ENCODE results near the gene MAP3K12. TPM values are rescaled to one million over a fixed set of nuclear protein-coding genes. Genes with fewer than 3 reads are reported as not detected.
"Not testable (repeated sequence)": the region's sequence is repeated elsewhere in the genome, so short reads cannot be mapped to it uniquely, and the experiment has no call there.

MAP3K12 gene
- polyA plus RNA-seq, 1 donor (not counting 4 experiments of a cell fraction or from before 2014, with no cell fraction given): 13.4 TPM

DNA sequence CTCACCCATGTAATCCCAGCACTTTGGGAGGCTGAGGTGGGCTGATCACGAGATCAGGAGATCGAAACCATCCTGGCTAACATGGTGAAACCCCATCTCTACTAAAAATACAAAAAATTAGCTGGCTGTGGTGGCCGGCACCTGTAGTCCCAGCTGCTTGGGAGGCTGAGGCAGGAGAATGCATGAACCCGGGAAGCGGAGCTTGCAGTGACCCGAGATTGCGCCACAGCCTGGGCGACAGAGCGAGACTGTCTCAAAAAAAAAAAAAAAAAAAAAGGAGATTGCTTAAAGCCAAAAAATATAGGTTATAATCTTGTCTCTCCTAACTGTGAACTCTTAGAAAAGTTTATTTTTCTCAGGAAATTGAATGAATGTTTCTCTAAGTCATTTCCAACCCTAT, 63.9 kb downstream of the MAP3K12 start:
- H3K9ac ChIP-seq (ENCODE audit: control insufficient read depth, extremely low read depth, insufficient read depth, low read length); H3K9me3 ChIP-seq (ENCODE audit: control insufficient read depth, low read depth, low read length); H3K27ac ChIP-seq (ENCODE audit: control insufficient read depth, insufficient read depth, low read length); H3K9me1 ChIP-seq (ENCODE audit: control insufficient read depth, extremely low read depth, insufficient read depth, low read length); DNase-seq (ENCODE audit: low read depth, low spot score); H3K4me1 ChIP-seq (ENCODE audit: control insufficient read depth, extremely low read depth, insufficient read depth, low read length); FAIRE-seq; H3K4me3 ChIP-seq (ENCODE audit: control insufficient read depth in 2 of 3, extremely low read depth in 1 of 3, insufficient read depth in 2 of 3, low read depth in 1 of 3, low read length in 3 of 3); dilution Hi-C loops (cut with MboI; ENCODE audit: extremely low pct_ligation_motif_present, low sequenced_read_pairs); H2AFZ ChIP-seq (ENCODE audit: control insufficient read depth, low read length); H3K36me3 ChIP-seq (ENCODE audit: control insufficient read depth in 2 of 2, extremely low read depth in 1 of 2, insufficient read depth in 2 of 2, low read length in 2 of 2); H4K20me1 ChIP-seq (ENCODE audit: control insufficient read depth, extremely low read depth, insufficient read depth, low read length); H3K4me2 ChIP-seq (ENCODE audit: control insufficient read depth, extremely low read depth, insufficient read depth, low read depth, low read length); H3K79me2 ChIP-seq (ENCODE audit: control insufficient read depth, insufficient read depth, low read length); H3K27me3 ChIP-seq (ENCODE audit: control insufficient read depth, extremely low read depth, insufficient read depth, low read length): not testable (repeated sequence)

GRCh38 chr12:53431187-53431586, 68.1 kb downstream of the MAP3K12 start:
- Histone ChIP-seq H3K79me2 (ENCODE audit: control insufficient read depth, insufficient read depth, low read length) (no peaks in the 10 kb centered on the region), H3K27me3 (ENCODE audit: control insufficient read depth, extremely low read depth, insufficient read depth, low read length) (no peaks in the 10 kb centered on the region), H3K36me3 (ENCODE audit: control insufficient read depth in 2 of 2, extremely low read depth in 1 of 2, insufficient read depth in 2 of 2, low read length in 2 of 2) (no peaks in the 10 kb centered on the region), H3K9me1 (ENCODE audit: control insufficient read depth, extremely low read depth, insufficient read depth, low read length) (peaks cover 9% of the 10 kb centered on the region), H3K9ac (ENCODE audit: control insufficient read depth, extremely low read depth, insufficient read depth, low read length) (no peak overlapping the region), H3K9me3 (ENCODE audit: control insufficient read depth, low read depth, low read length) (no peaks in the 10 kb centered on the region), H2AFZ (ENCODE audit: control insufficient read depth, low read length) (no peak overlapping the region), H3K27ac (ENCODE audit: control insufficient read depth, insufficient read depth, low read length) (no peak overlapping the region), H3K4me1 (ENCODE audit: control insufficient read depth, extremely low read depth, insufficient read depth, low read length) (peaks cover 16% of the 10 kb centered on the region), H3K4me3 (ENCODE audit: control insufficient read depth in 2 of 3, extremely low read depth in 1 of 3, insufficient read depth in 2 of 3, low read depth in 1 of 3, low read length in 3 of 3) (no peak overlapping the region), H4K20me1 (ENCODE audit: control insufficient read depth, extremely low read depth, insufficient read depth, low read length) (no peaks in the 10 kb centered on the region), H3K4me2 (ENCODE audit: control insufficient read depth, extremely low read depth, insufficient read depth, low read depth, low read length) (no peak overlapping the region)
- DNase-seq (ENCODE audit: low read depth, low spot score) (no peak), FAIRE-seq (no peak)
- dilution Hi-C loops (cut with MboI; ENCODE audit: extremely low pct_ligation_motif_present, low sequenced_read_pairs): no loop called here
- TF ChIP-seq, protein P1, sequence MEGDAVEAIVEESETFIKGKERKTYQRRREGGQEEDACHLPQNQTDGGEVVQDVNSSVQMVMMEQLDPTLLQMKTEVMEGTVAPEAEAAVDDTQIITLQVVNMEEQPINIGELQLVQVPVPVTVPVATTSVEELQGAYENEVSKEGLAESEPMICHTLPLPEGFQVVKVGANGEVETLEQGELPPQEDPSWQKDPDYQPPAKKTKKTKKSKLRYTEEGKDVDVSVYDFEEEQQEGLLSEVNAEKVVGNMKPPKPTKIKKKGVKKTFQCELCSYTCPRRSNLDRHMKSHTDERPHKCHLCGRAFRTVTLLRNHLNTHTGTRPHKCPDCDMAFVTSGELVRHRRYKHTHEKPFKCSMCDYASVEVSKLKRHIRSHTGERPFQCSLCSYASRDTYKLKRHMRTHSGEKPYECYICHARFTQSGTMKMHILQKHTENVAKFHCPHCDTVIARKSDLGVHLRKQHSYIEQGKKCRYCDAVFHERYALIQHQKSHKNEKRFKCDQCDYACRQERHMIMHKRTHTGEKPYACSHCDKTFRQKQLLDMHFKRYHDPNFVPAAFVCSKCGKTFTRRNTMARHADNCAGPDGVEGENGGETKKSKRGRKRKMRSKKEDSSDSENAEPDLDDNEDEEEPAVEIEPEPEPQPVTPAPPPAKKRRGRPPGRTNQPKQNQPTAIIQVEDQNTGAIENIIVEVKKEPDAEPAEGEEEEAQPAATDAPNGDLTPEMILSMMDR (optimal IDR thresholded peaks at IDR 0.05 in 1 of 3, IDR thresholded peaks at IDR 0.05 in 1 of 3, conservative IDR thresholded peaks at IDR 0.05 in 1 of 3; ENCODE audit: extremely low read depth in 1 of 3, insufficient read depth in 2 of 3, low read length in 3 of 3): no peak
- no peak for TF ChIP-seq EZH2 (IDR thresholded peaks at IDR 0.05; ENCODE audit: low read length)

DNA sequence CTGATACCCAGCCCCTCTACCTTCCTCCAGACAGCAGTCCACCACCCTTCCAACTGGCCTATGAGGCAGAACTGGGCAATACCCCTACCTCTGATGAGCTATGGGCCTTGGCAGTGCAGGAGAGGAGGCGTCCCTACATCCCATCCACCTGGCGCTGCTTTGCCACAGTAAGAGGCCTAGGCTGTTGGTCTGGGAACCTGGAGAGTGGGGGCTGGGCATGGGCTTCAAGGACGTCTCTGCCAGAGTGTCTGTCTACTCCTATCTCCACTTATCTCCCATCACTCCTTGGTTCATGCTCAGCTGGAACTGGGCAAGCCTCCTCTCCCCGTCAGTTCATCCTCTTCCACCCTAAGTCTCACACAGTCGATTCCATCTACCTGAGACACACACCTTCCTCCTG, 69.1 kb downstream of the MAP3K12 start:
- H3K27ac ChIP-seq (ENCODE audit: control insufficient read depth, insufficient read depth, low read length): no peak overlapping the region
- TF ChIP-seq, protein P1 (optimal IDR thresholded peaks at IDR 0.05 in 1 of 3, IDR thresholded peaks at IDR 0.05 in 1 of 3, conservative IDR thresholded peaks at IDR 0.05 in 1 of 3; ENCODE audit: extremely low read depth in 1 of 3, insufficient read depth in 2 of 3, low read length in 3 of 3): no peak
- TF ChIP-seq EZH2 (IDR thresholded peaks at IDR 0.05; ENCODE audit: low read length): no peak
- FAIRE-seq (no peak), DNase-seq (ENCODE audit: low read depth, low spot score) (no peak)
- no peak overlapping the region for H2AFZ ChIP-seq (ENCODE audit: control insufficient read depth, low read length)
- no peak overlapping the region for H3K9ac ChIP-seq (ENCODE audit: control insufficient read depth, extremely low read depth, insufficient read depth, low read length)
- no peak overlapping the region for H3K4me3 ChIP-seq (ENCODE audit: control insufficient read depth in 2 of 3, extremely low read depth in 1 of 3, insufficient read depth in 2 of 3, low read depth in 1 of 3, low read length in 3 of 3)
- H3K4me1 ChIP-seq (ENCODE audit: control insufficient read depth, extremely low read depth, insufficient read depth, low read length): peaks cover 16% of the 10 kb centered on the region
- dilution Hi-C loops (cut with MboI; ENCODE audit: extremely low pct_ligation_motif_present, low sequenced_read_pairs): no loop called here
- no peaks in the 10 kb centered on the region for H3K36me3 ChIP-seq (ENCODE audit: control insufficient read depth in 2 of 2, extremely low read depth in 1 of 2, insufficient read depth in 2 of 2, low read length in 2 of 2)
- H3K27me3 ChIP-seq (ENCODE audit: control insufficient read depth, extremely low read depth, insufficient read depth, low read length): no peaks in the 10 kb centered on the region
- no peaks in the 10 kb centered on the region for H3K9me3 ChIP-seq (ENCODE audit: control insufficient read depth, low read depth, low read length)
- H3K4me2 ChIP-seq (ENCODE audit: control insufficient read depth, extremely low read depth, insufficient read depth, low read depth, low read length): no peak overlapping the region
- no peaks in the 10 kb centered on the region for H4K20me1 ChIP-seq (ENCODE audit: control insufficient read depth, extremely low read depth, insufficient read depth, low read length)
- H3K9me1 ChIP-seq (ENCODE audit: control insufficient read depth, extremely low read depth, insufficient read depth, low read length): peaks cover 9% of the 10 kb centered on the region
- H3K79me2 ChIP-seq (ENCODE audit: control insufficient read depth, insufficient read depth, low read length): no peaks in the 10 kb centered on the region
